Measurements from ENCODE around the gene MAN1C1.

GRCh38 chr1:25773441-25774125 is 157.0 kb downstream of the MAN1C1 start:
- TF ChIP-seq CTCF (IDR thresholded peaks at IDR 0.05) = no peak
- TF ChIP-seq POLR2A (IDR thresholded peaks at IDR 0.05) = no peak
